Activated T-helper 1 cell treated with anti-CD3 and anti-CD28 coated beads, Interleukin-2, amount 50 U/mL, for 16 hours (primary cell): Measurements from ENCODE around the gene MTURN.

Experiments
- DNase-seq, 2 donors: peaks; one replicate each; pipeline ENCODE4 v3.0.0-alpha.2; 2020; ENCODE audit warnings: low read depth in 1 of 2, low spot score in 1 of 2

The MTURN gene

GRCh38 chr7:30201921-30202320 lies 67.1 kb downstream of the MTURN start:
- no peak for DNase-seq

- DNase-seq = no peak
Measured at GRCh38 chr7:30202671-30203070, 67.9 kb downstream of the MTURN start.

GRCh38 chr7:30206491-30206890 lies 71.7 kb downstream of the MTURN start:
- DNase-seq = no peak

GRCh38 chr7:30206942-30207341 lies 72.2 kb downstream of the MTURN start:
- no peak for DNase-seq

GRCh38 chr7:30207376-30207775 lies 72.6 kb downstream of the MTURN start:
- no peak for DNase-seq

- no peak for DNase-seq
Measured at GRCh38 chr7:30209951-30210350, 75.2 kb downstream of the MTURN start.
